Nephron progenitor cell (in vitro differentiated cells): ENCODE data around the gene MN1.
A peak's percentile ranks its signal among the peaks of the same experiment; 100 is the strongest.

Experiments used
- DNase-seq: peaks from one replicate; pipeline ENCODE4 v3.0.0; 2021
- H3K27ac Mint-ChIP-seq: 2 replicates; pipeline ENCODE4 v1.8.0; 2021; ENCODE audit warnings: mild to moderate bottlenecking, moderate library complexity, mixed read lengths
- H3K27me3 Mint-ChIP-seq: 2 replicates; pipeline ENCODE4 v1.8.0; 2021; ENCODE audit warnings: mild to moderate bottlenecking, low read depth, mixed read lengths; ENCODE audit not compliant: poor library complexity
- H3K36me3 Mint-ChIP-seq: 2 replicates; pipeline ENCODE4 v1.8.0; 2021; ENCODE audit warnings: low read depth, mixed read lengths
- H3K4me1 Mint-ChIP-seq: 2 replicates; pipeline ENCODE4 v1.8.0; 2021; ENCODE audit warnings: mixed read lengths
- H3K4me3 Mint-ChIP-seq: 2 replicates; pipeline ENCODE4 v1.8.0; 2021; ENCODE audit warnings: mild to moderate bottlenecking, moderate library complexity, mixed read lengths
- H3K9me3 Mint-ChIP-seq: 2 replicates; pipeline ENCODE4 v1.8.0; 2021; ENCODE audit warnings: mild to moderate bottlenecking, moderate library complexity, mixed read lengths
- CTCF ChIP-seq: fragments of 200-600 bp; sonication (generic); IDR thresholded peaks from 2 replicates; pipeline ENCODE4 v1.5.0; 2021; ENCODE audit warnings: antibody characterized with exemption

MN1 gene

GRCh38 chr22:27750584-27751265, 50.8 kb downstream of the MN1 start:
- Mint-ChIP-seq H3K27ac (no peak overlapping the region), H3K4me3 (no peak overlapping the region), H3K27me3 (peaks cover 56% of the 10 kb centered on the region), H3K36me3 (peaks cover 4% of the 10 kb centered on the region), H3K4me1 (peaks cover 33% of the 10 kb centered on the region), H3K9me3 (no peaks in the 10 kb centered on the region)
- TF ChIP-seq CTCF, result no peak
- DNase-seq, result no peak

GRCh38 chr22:27749597-27750225, 51.8 kb downstream of the MN1 start:
- Mint-ChIP-seq H3K4me1 (peaks cover 33% of the 10 kb centered on the region), H3K36me3 (no peaks in the 10 kb centered on the region), H3K4me3 (peak overlapping the region; percentile 56), H3K27ac (no peak overlapping the region), H3K27me3 (peaks cover 59% of the 10 kb centered on the region), H3K9me3 (no peaks in the 10 kb centered on the region)
- DNase-seq, result peak; percentile 37
- no peak for TF ChIP-seq CTCF

- no peak for TF ChIP-seq CTCF
- Mint-ChIP-seq H3K4me3 (no peak overlapping the region), H3K27ac (no peak overlapping the region), H3K9me3 (no peaks in the 10 kb centered on the region), H3K36me3 (no peaks in the 10 kb centered on the region), H3K4me1 (peaks cover 40% of the 10 kb centered on the region), H3K27me3 (peaks cover 65% of the 10 kb centered on the region)
- no peak for DNase-seq
Measured at GRCh38 chr22:27748751-27749191, 52.8 kb downstream of the MN1 start.

- Mint-ChIP-seq H3K27me3 (peaks cover 69% of the 10 kb centered on the region), H3K4me1 (peaks cover 44% of the 10 kb centered on the region), H3K4me3 (no peak overlapping the region), H3K27ac (no peak overlapping the region), H3K36me3 (no peaks in the 10 kb centered on the region), H3K9me3 (no peaks in the 10 kb centered on the region)
- DNase-seq, result no peak
- TF ChIP-seq CTCF, result no peak
Measured at GRCh38 chr22:27748349-27748748, 53.2 kb downstream of the MN1 start.

- no peak overlapping the region for H3K4me3 Mint-ChIP-seq
- DNase-seq, result no peak
- H3K9me3 Mint-ChIP-seq, result no peaks in the 10 kb centered on the region
- no peak for TF ChIP-seq CTCF
- no peak overlapping the region for H3K27ac Mint-ChIP-seq
- H3K27me3 Mint-ChIP-seq, result peaks cover 76% of the 10 kb centered on the region
- H3K36me3 Mint-ChIP-seq, result no peaks in the 10 kb centered on the region
- H3K4me1 Mint-ChIP-seq, result peaks cover 51% of the 10 kb centered on the region
Measured at GRCh38 chr22:27747396-27748221, 53.9 kb downstream of the MN1 start.
